Heart left ventricle (tissue), 16 donors: ENCODE measurements around the gene IQSEC1. TPM values are rescaled to one million over a fixed set of nuclear protein-coding genes. Genes with fewer than 3 reads are reported as not detected.
A peak's percentile ranks its signal among the peaks of the same experiment; 100 is the strongest.

ENCODE experiments used
- ATAC-seq, 4 donors: fragments of 200-7000 bp; cut with Tn5 transposase; one replicate each; pipeline ENCODE4 v1.9.1; 2020 to 2022; ENCODE audit warnings: moderate library complexity in 4 of 4, mild to moderate bottlenecking in 3 of 4, moderate number of reproducible peaks in 1 of 4
- DNase-seq, 5 donors: peaks; one replicate each; pipeline ENCODE4 v3.0.0-alpha.2; 2020
- H3K27ac ChIP-seq, 12 donors: fragments of 200-600 bp; sonication (generic) in 4 of 12; one replicate each; pipeline versions ENCODE4 v1.5.0 to v1.8.0; 2016 to 2022; ENCODE audit warnings: mild to moderate bottlenecking in 2 of 12
- H3K27me3 ChIP-seq, 9 donors: fragments of 200-600 bp; sonication (generic) in 2 of 9; one replicate each; pipeline versions ENCODE4 v1.5.1 to v1.8.0; 2016 to 2022; ENCODE audit warnings: mild to moderate bottlenecking in 3 of 9
- H3K36me3 ChIP-seq, 9 donors: fragments of 200-600 bp; sonication (generic) in 2 of 9; one replicate each; pipeline versions ENCODE4 v1.5.0 to v1.8.0; 2018 to 2022; ENCODE audit warnings: mild to moderate bottlenecking in 2 of 9
- H3K4me1 ChIP-seq, 12 donors: fragments of 200-600 bp; sonication (generic) in 4 of 12; one replicate each; pipeline versions ENCODE4 v1.5.0 to v1.8.0; 2016 to 2022; ENCODE audit warnings: mild to moderate bottlenecking in 3 of 12
- H3K4me3 ChIP-seq, 12 donors: fragments of 200-600 bp; sonication (generic) in 4 of 12; one replicate each; pipeline versions ENCODE4 v1.5.0 to v1.8.0; 2017 to 2022; ENCODE audit warnings: mild to moderate bottlenecking in 9 of 12, moderate library complexity in 4 of 12
- H3K9me3 ChIP-seq, 12 donors: fragments of 200-600 bp; sonication (generic) in 4 of 12; one replicate each; pipeline versions ENCODE4 v1.5.0 to v1.8.0; 2016 to 2022; ENCODE audit warnings: mild to moderate bottlenecking in 1 of 12
- CTCF ChIP-seq, 12 donors: fragments of 200-600 bp; sonication (generic) in 4 of 12; IDR thresholded peaks; one replicate each; pipeline versions ENCODE4 v1.5.0 to v1.8.0; 2018 to 2022; ENCODE audit warnings: antibody characterized with exemption in 12 of 12, mild to moderate bottlenecking in 5 of 12
- POLR2A ChIP-seq, 2 donors: fragments of 450-650 bp; IDR thresholded peaks; one replicate each; pipeline ENCODE4 v1.6.1; 2017; ENCODE audit warnings: antibody characterized with exemption in 2 of 2, mild to moderate bottlenecking in 2 of 2, moderate library complexity in 2 of 2
- WGBS, 4 donors: extraction: QIAGEN DNeasy Blood & Tissue Kit in 2 of 4; methylation state at CpG; one replicate each; pipeline versions ENCODE4 v1.1.5 to v1.1.7; 2013 to 2018; 5-methylcytosine and 5-hydroxymethylcytosine counted together
- intact Hi-C, 10 donors: fragments of 100-400 bp; cut with DNase I; formaldehyde crosslinking; loops; one replicate each; pipeline versions ENCODE4 v1.11.1 to v1.14.2; 2022
- polyA plus RNA-seq, 2 donors: library from polyadenylated mRNA; stranded (reverse); fragments of 200-250 nt; gene quantifications; one replicate each; pipeline ENCODE4 v1.2.3, GENCODE V29; 2013
- total RNA-seq, 9 donors: library from RNA; depleted of rRNA in 2 of 9; stranded (reverse); fragments of >200 nt in 2 of 9; fragmentation: NEBNext Ultra II Directional in 3 of 9; extraction: Animal tissue kit (Norgen Biotek cat#: 25700) in 3 of 9; gene quantifications; one replicate each; pipeline versions ENCODE4 v1.1.0 to v1.2.4, GENCODE V29; 2016 to 2023
- donor health status: ischemic (EF 13 %, LVEDD 7.1; RV severe dilation, severe dysfunction).
- donor health status: healthy with polysubstance abuse.
- donor health status: DM: no; HTN: yes; CAD: no.
- donor health status: DM: no; HTN: no; CAD: no.
- donor health status: ischemic (EF 25% LVEDD 6.9; RV normal size, moderate dysfunction).
- donor health status: ischemic (EF 25% LVEDD 5.7; RV mildly dilated, moderate dysfunction).
- donor health status: healthy.
- donor health status: DM: yes; HTN: yes; CAD: no.
- donor health status: ischemic (EF 35%, LVEDD 5.7; RV mildly dilated, moderate dysfunction).
- donor health status: nonischemic (EF 11% LVEDD 7.7; RV severe dilation, severe dysfunction).
- donor health status: DM: yes; HTN: yes; CAD: no.
- donor health status: PGD.
- donor health status: ischemic (EF 29% LVEDD 5.4; RV normal size, mild dysfunction).
- donor health status: nonischemic (EF 23%, LVEDD 6.1; RV moderate dilation, normal function).

IQSEC1 gene
- total and polyA plus RNA-seq, 11 donors: 28.8 to 79.1 (median 62.2) TPM

GRCh38 chr3:12919205-12919604, 154.0 kb downstream of the IQSEC1 start:
- peak overlapping the region in 1 of 12 donors; percentile 46 for H3K27ac ChIP-seq
- DNase-seq (no peak), ATAC-seq (no peak)
- no peak overlapping the region for H3K4me3 ChIP-seq
- H3K9me3 ChIP-seq: no peaks in the 10 kb centered on the region
- intact Hi-C loops: loop anchor here in 1 of 10 donors (10.0 kb wide), 1 partner anchor 56 kb away; no protein-coding TSS in a partner anchor
- H3K27me3 ChIP-seq: no peaks in the 10 kb centered on the region
- no peak for TF ChIP-seq POLR2A (IDR thresholded peaks at IDR 0.05)
- H3K4me1 ChIP-seq: peaks cover 6 to 36% (median 24%) of the 10 kb centered on the region in 12 donors
- H3K36me3 ChIP-seq: peaks cover 0 to 98% (median 89%) of the 10 kb centered on the region in 9 donors
- 70 to 91% (median 84%) methylated on average over 10 of the region's 10 CpGs for WGBS, 4 donors

GRCh38 chr3:12918231-12918630, 155.0 kb downstream of the IQSEC1 start:
- WGBS, 4 donors: 82 to 88% (median 85%) methylated on average over 3 of the region's 3 CpGs
- Histone ChIP-seq H3K27me3 (no peaks in the 10 kb centered on the region), H3K36me3 (peaks cover 0 to 98% (median 90%) of the 10 kb centered on the region in 9 donors), H3K4me3 (no peak overlapping the region), H3K9me3 (no peaks in the 10 kb centered on the region), H3K4me1 (peaks cover 6 to 26% (median 14%) of the 10 kb centered on the region in 12 donors), H3K27ac (no peak overlapping the region)
- DNase-seq: no peak
- intact Hi-C loops: loop anchor here in 1 of 10 donors (10.0 kb wide), 1 partner anchor 57 kb away; no protein-coding TSS in a partner anchor
- TF ChIP-seq CTCF (IDR thresholded peaks at IDR 0.05): no peak
- no peak for TF ChIP-seq POLR2A (IDR thresholded peaks at IDR 0.05)
- no peak for ATAC-seq

- Histone ChIP-seq H3K9me3 (no peaks in the 10 kb centered on the region), H3K4me1 (peaks cover 0 to 23% (median 0%) of the 10 kb centered on the region in 12 donors), H3K27me3 (no peaks in the 10 kb centered on the region), H3K27ac (no peak overlapping the region), H3K4me3 (no peak overlapping the region), H3K36me3 (peaks cover 0 to 99% (median 95%) of the 10 kb centered on the region in 9 donors)
- no peak for DNase-seq
- no peak for ATAC-seq
- no peak for TF ChIP-seq CTCF (IDR thresholded peaks at IDR 0.05)
- TF ChIP-seq POLR2A (IDR thresholded peaks at IDR 0.05): no peak
- WGBS, 4 donors: 69 to 81% (median 75%) methylated on average over 7 to 9 of the region's 9 CpGs
- intact Hi-C loops: loop anchor here in 1 of 10 donors (10.0 kb wide), 1 partner anchor 59 kb away; no protein-coding TSS in a partner anchor
Observed at GRCh38 chr3:12916159-12916558, 157.1 kb downstream of the IQSEC1 start.

- intact Hi-C loops: loop anchor here in 1 of 10 donors (10.0 kb wide), 1 partner anchor 61 kb away; no protein-coding TSS in a partner anchor
Observed at GRCh38 chr3:12914088-12914487, 159.1 kb downstream of the IQSEC1 start.

More at GRCh38 chr3:12914088-12914487, 159.1 kb downstream of the IQSEC1 start:
- H3K27me3 ChIP-seq: no peaks in the 10 kb centered on the region
- no peak for TF ChIP-seq CTCF (IDR thresholded peaks at IDR 0.05)
- no peaks in the 10 kb centered on the region for H3K9me3 ChIP-seq
- peaks cover 0 to 16% (median 0%) of the 10 kb centered on the region in 12 donors for H3K4me1 ChIP-seq
- no peak for DNase-seq
- 82 to 92% (median 88%) methylated on average over 7 of the region's 7 CpGs for WGBS, 4 donors
- ATAC-seq: no peak
- no peak overlapping the region for H3K27ac ChIP-seq
- no peak overlapping the region for H3K4me3 ChIP-seq
- peaks cover 0 to 99% (median 95%) of the 10 kb centered on the region in 9 donors for H3K36me3 ChIP-seq
